ENCODE data around the gene TTC9.

The TTC9 gene

GRCh38 chr14:70641548-70642302 is at the start of gene TTC9:
TSS of gene TTC9 (plus strand) at chr14:70641916. CDS start at chr14:70642130, 214 bp downstream.
- DNase-seq = peak; percentile 61

- DNase-seq = no peak
Measured at GRCh38 chr14:70594461-70594860, 47.3 kb upstream of the TTC9 start.

GRCh38 chr14:70595443-70596185 is 46.1 kb upstream of the TTC9 start:
- no peak for DNase-seq

GRCh38 chr14:70597731-70598130 is 44.0 kb upstream of the TTC9 start:
- no peak for DNase-seq

GRCh38 chr14:70599345-70599744 is 42.4 kb upstream of the TTC9 start:
- DNase-seq = no peak

GRCh38 chr14:70600382-70601157 is 41.1 kb upstream of the TTC9 start, which contains the start of gene MED6:
TSS of gene MED6 (minus strand) at chr14:70600655. CDS start at chr14:70600637, 18 bp downstream.
- peak; percentile 92 for DNase-seq

- no peak for DNase-seq
Measured at GRCh38 chr14:70601162-70601561, 40.6 kb upstream of the TTC9 start.

- DNase-seq = no peak
Measured at GRCh38 chr14:70602254-70602653, 39.5 kb upstream of the TTC9 start.

- DNase-seq = no peak
Measured at GRCh38 chr14:70611216-70611615, 30.5 kb upstream of the TTC9 start.

- DNase-seq = no peak
Measured at GRCh38 chr14:70616646-70617045, 25.1 kb upstream of the TTC9 start.

- DNase-seq = no peak
Measured at GRCh38 chr14:70618314-70618713, 23.4 kb upstream of the TTC9 start.

- no peak for DNase-seq
Measured at GRCh38 chr14:70619708-70620107, 22.0 kb upstream of the TTC9 start.

GRCh38 chr14:70622111-70622712 is 19.5 kb upstream of the TTC9 start:
- peak; percentile 43 for DNase-seq

- no peak for DNase-seq
Measured at GRCh38 chr14:70624972-70625371, 16.7 kb upstream of the TTC9 start.

GRCh38 chr14:70631948-70632347 is 9.8 kb upstream of the TTC9 start:
- no peak for DNase-seq

- DNase-seq = no peak
Measured at GRCh38 chr14:70635971-70636595, 5.6 kb upstream of the TTC9 start.

GRCh38 chr14:70638416-70638815 is 3.3 kb upstream of the TTC9 start:
- no peak for DNase-seq

- DNase-seq = peak; percentile 61
Measured at GRCh38 chr14:70640938-70641547, 673 bp upstream of the TTC9 start.

- peak; percentile 33 for DNase-seq
Measured at GRCh38 chr14:70642303-70643235, 853 bp downstream of the TTC9 start.

- no peak for DNase-seq
Measured at GRCh38 chr14:70643967-70644366, 2.3 kb downstream of the TTC9 start.

- DNase-seq = no peak
Measured at GRCh38 chr14:70645892-70646291, 4.2 kb downstream of the TTC9 start.

All from NCI-H146 (cell line).